ENCODE results near the gene TCEAL9. TPM values are rescaled to one million over a fixed set of nuclear protein-coding genes. Genes with fewer than 3 reads are reported as not detected.
A peak's percentile ranks its signal among the peaks of the same experiment; 100 is the strongest.

The TCEAL9 gene
- total RNA-seq, 2 donors from 2014 or later: 0.90 TPM; not detected in 1

GRCh38 chrX:103360092-103360491 lies 3.8 kb downstream of the TCEAL9 start:
- Mint-ChIP-seq H3K36me3 (no peaks in the 10 kb centered on the region), H3K4me3 (no peak overlapping the region), H3K27me3 (peaks cover 8 to 24% of the 10 kb centered on the region in 2 donors), H3K9me3 (no peaks in the 10 kb centered on the region), H3K4me1 (ENCODE audit: low read depth in 2 of 2) (peaks cover 6 to 7% of the 10 kb centered on the region in 2 donors), H3K27ac (no peak overlapping the region)
- ATAC-seq (no peak), DNase-seq (ENCODE audit: low spot score) (no peak)

- no peak overlapping the region for H3K27ac Mint-ChIP-seq
- H3K9me3 Mint-ChIP-seq: no peaks in the 10 kb centered on the region
- H3K27me3 Mint-ChIP-seq: peaks cover 2 to 24% of the 10 kb centered on the region in 2 donors
- peaks cover 2% of the 10 kb centered on the region in 2 donors for H3K4me1 Mint-ChIP-seq (ENCODE audit: low read depth in 2 of 2)
- H3K36me3 Mint-ChIP-seq: no peaks in the 10 kb centered on the region
- no peak for ATAC-seq
- DNase-seq (ENCODE audit: low spot score): no peak
- H3K4me3 Mint-ChIP-seq: no peak overlapping the region
Observed at GRCh38 chrX:103360916-103361315, 4.6 kb downstream of the TCEAL9 start.

GRCh38 chrX:103361798-103362197 lies 5.5 kb downstream of the TCEAL9 start:
- Mint-ChIP-seq H3K9me3 (no peaks in the 10 kb centered on the region), H3K27me3 (peaks cover 0 to 26% of the 10 kb centered on the region in 2 donors), H3K4me3 (no peak overlapping the region), H3K27ac (no peak overlapping the region), H3K36me3 (no peaks in the 10 kb centered on the region), H3K4me1 (ENCODE audit: low read depth in 2 of 2) (no peaks in the 10 kb centered on the region)
- ATAC-seq (no peak), DNase-seq (ENCODE audit: low spot score) (no peak)

GRCh38 chrX:103362474-103362873 lies 6.2 kb downstream of the TCEAL9 start:
- Mint-ChIP-seq H3K27me3 (peaks cover 0 to 25% of the 10 kb centered on the region in 2 donors), H3K27ac (no peak overlapping the region), H3K9me3 (no peaks in the 10 kb centered on the region), H3K4me3 (no peak overlapping the region), H3K36me3 (no peaks in the 10 kb centered on the region), H3K4me1 (ENCODE audit: low read depth in 2 of 2) (no peaks in the 10 kb centered on the region)
- no peak for ATAC-seq
- DNase-seq (ENCODE audit: low spot score): no peak

- no peak overlapping the region for H3K27ac Mint-ChIP-seq
- H3K4me3 Mint-ChIP-seq: no peak overlapping the region
- no peaks in the 10 kb centered on the region for H3K4me1 Mint-ChIP-seq (ENCODE audit: low read depth in 2 of 2)
- H3K27me3 Mint-ChIP-seq: peaks cover 0 to 23% of the 10 kb centered on the region in 2 donors
- H3K36me3 Mint-ChIP-seq: no peaks in the 10 kb centered on the region
- DNase-seq (ENCODE audit: low spot score) (no peak), ATAC-seq (no peak)
- no peaks in the 10 kb centered on the region for H3K9me3 Mint-ChIP-seq
Observed at GRCh38 chrX:103363046-103363445, 6.7 kb downstream of the TCEAL9 start.

GRCh38 chrX:103367502-103367901 lies 11.2 kb downstream of the TCEAL9 start:
- peaks cover 10 to 23% of the 10 kb centered on the region in 2 donors for H3K27me3 Mint-ChIP-seq
- ATAC-seq (no peak), DNase-seq (ENCODE audit: low spot score) (no peak)
- no peak overlapping the region for H3K27ac Mint-ChIP-seq
- no peaks in the 10 kb centered on the region for H3K4me1 Mint-ChIP-seq (ENCODE audit: low read depth in 2 of 2)
- no peaks in the 10 kb centered on the region for H3K36me3 Mint-ChIP-seq
- no peaks in the 10 kb centered on the region for H3K9me3 Mint-ChIP-seq
- H3K4me3 Mint-ChIP-seq: no peak overlapping the region

- DNase-seq (ENCODE audit: low spot score): no peak
- H3K9me3 Mint-ChIP-seq: no peaks in the 10 kb centered on the region
- H3K4me3 Mint-ChIP-seq: no peak overlapping the region
- no peak for ATAC-seq
- no peaks in the 10 kb centered on the region for H3K36me3 Mint-ChIP-seq
- peaks cover 15 to 26% of the 10 kb centered on the region in 2 donors for H3K27me3 Mint-ChIP-seq
- H3K27ac Mint-ChIP-seq: no peak overlapping the region
- no peaks in the 10 kb centered on the region for H3K4me1 Mint-ChIP-seq (ENCODE audit: low read depth in 2 of 2)
Observed at GRCh38 chrX:103369479-103369878, 13.2 kb downstream of the TCEAL9 start.

GRCh38 chrX:103372886-103373285 lies 16.6 kb downstream of the TCEAL9 start:
- Mint-ChIP-seq H3K27ac (no peak overlapping the region), H3K36me3 (no peaks in the 10 kb centered on the region), H3K4me3 (no peak overlapping the region), H3K9me3 (no peaks in the 10 kb centered on the region), H3K27me3 (peaks cover 15 to 16% of the 10 kb centered on the region in 2 donors), H3K4me1 (ENCODE audit: low read depth in 2 of 2) (no peaks in the 10 kb centered on the region)
- DNase-seq (ENCODE audit: low spot score) (no peak), ATAC-seq (no peak)

GRCh38 chrX:103373581-103373980 lies 17.3 kb downstream of the TCEAL9 start:
- no peak overlapping the region for H3K4me3 Mint-ChIP-seq
- DNase-seq (ENCODE audit: low spot score) (no peak), ATAC-seq (no peak)
- no peaks in the 10 kb centered on the region for H3K36me3 Mint-ChIP-seq
- H3K9me3 Mint-ChIP-seq: no peaks in the 10 kb centered on the region
- no peak overlapping the region for H3K27ac Mint-ChIP-seq
- peaks cover 12 to 16% of the 10 kb centered on the region in 2 donors for H3K27me3 Mint-ChIP-seq
- no peaks in the 10 kb centered on the region for H3K4me1 Mint-ChIP-seq (ENCODE audit: low read depth in 2 of 2)

GRCh38 chrX:103376118-103376978 lies 20.0 kb downstream of the TCEAL9 start, which contains the start of gene BEX3:
Gene BEX3, plus strand, starts transcription at chrX:103376538. Its CDS starts 984 bp downstream, at chrX:103377522.
- ATAC-seq (peak; percentile 20 to 45), DNase-seq (ENCODE audit: low spot score) (no peak)
- H3K4me1 Mint-ChIP-seq (ENCODE audit: low read depth in 2 of 2): no peaks in the 10 kb centered on the region
- no peaks in the 10 kb centered on the region for H3K36me3 Mint-ChIP-seq
- no peak within 1 kb of the TSS for H3K27ac Mint-ChIP-seq
- H3K4me3 Mint-ChIP-seq: peak within 1 kb of the TSS; percentile 56
- H3K9me3 Mint-ChIP-seq: no peaks in the 10 kb centered on the region
- H3K27me3 Mint-ChIP-seq: peaks cover 7 to 19% of the 10 kb centered on the region in 2 donors

- H3K27me3 Mint-ChIP-seq: peaks cover 7 to 19% of the 10 kb centered on the region in 2 donors
- ATAC-seq (no peak), DNase-seq (ENCODE audit: low spot score) (no peak)
- H3K4me3 Mint-ChIP-seq: peak overlapping the region; percentile 13
- no peak overlapping the region for H3K27ac Mint-ChIP-seq
- no peaks in the 10 kb centered on the region for H3K9me3 Mint-ChIP-seq
- H3K36me3 Mint-ChIP-seq: no peaks in the 10 kb centered on the region
- H3K4me1 Mint-ChIP-seq (ENCODE audit: low read depth in 2 of 2): no peaks in the 10 kb centered on the region
Observed at GRCh38 chrX:103376979-103377324, 20.6 kb downstream of the TCEAL9 start.

- Mint-ChIP-seq H3K36me3 (no peaks in the 10 kb centered on the region), H3K4me1 (ENCODE audit: low read depth in 2 of 2) (no peaks in the 10 kb centered on the region), H3K27me3 (peaks cover 0 to 13% of the 10 kb centered on the region in 2 donors), H3K9me3 (no peaks in the 10 kb centered on the region), H3K4me3 (no peak overlapping the region), H3K27ac (no peak overlapping the region)
- ATAC-seq (no peak), DNase-seq (ENCODE audit: low spot score) (no peak)
Observed at GRCh38 chrX:103378990-103379389, 22.7 kb downstream of the TCEAL9 start.

- Mint-ChIP-seq H3K4me1 (ENCODE audit: low read depth in 2 of 2) (no peaks in the 10 kb centered on the region), H3K4me3 (no peak overlapping the region), H3K9me3 (no peaks in the 10 kb centered on the region), H3K27me3 (peaks cover 0 to 19% of the 10 kb centered on the region in 2 donors), H3K27ac (no peak overlapping the region), H3K36me3 (no peaks in the 10 kb centered on the region)
- no peak for ATAC-seq
- DNase-seq (ENCODE audit: low spot score): no peak
Observed at GRCh38 chrX:103382877-103383276, 26.6 kb downstream of the TCEAL9 start.

GRCh38 chrX:103384672-103385071 lies 28.4 kb downstream of the TCEAL9 start:
- no peak for ATAC-seq
- Mint-ChIP-seq H3K27me3 (peaks cover 6 to 24% of the 10 kb centered on the region in 2 donors), H3K4me1 (ENCODE audit: low read depth in 2 of 2) (no peaks in the 10 kb centered on the region), H3K4me3 (no peak overlapping the region), H3K36me3 (no peaks in the 10 kb centered on the region), H3K9me3 (no peaks in the 10 kb centered on the region), H3K27ac (no peak overlapping the region)
- no peak for DNase-seq (ENCODE audit: low spot score)
